Brain microvascular endothelial cell (primary cell): ENCODE data around the gene RHBDD1.

Experiments used
- DNase-seq: peaks from one replicate; pipeline ENCODE4 v3.0.0-alpha.2; 2020
- H3K27ac ChIP-seq: fragments of 250-450 bp; sonication (Bioruptor Pico); 2 replicates; pipeline ENCODE4 v1.5.1; 2020; ENCODE audit warnings: mild to moderate bottlenecking, moderate library complexity
- H3K27me3 ChIP-seq: fragments of 250-450 bp; sonication (Bioruptor Pico); replicated peaks from 2 replicates; pipeline ENCODE4 v1.5.1; 2020; ENCODE audit warnings: mild to moderate bottlenecking
- H3K36me3 ChIP-seq: fragments of 250-450 bp; sonication (Bioruptor Pico); replicated peaks from 2 replicates; pipeline ENCODE4 v1.5.1; 2020; ENCODE audit warnings: mild to moderate bottlenecking
- H3K4me3 ChIP-seq: 2 replicates; pipeline ENCODE4 v1.5.1; 2011; ENCODE audit warnings: low read depth, mild to moderate bottlenecking, control low read depth, low read length, moderate library complexity
- CTCF ChIP-seq: IDR thresholded peaks from 2 replicates; pipeline ENCODE4 v1.5.1; 2011; ENCODE audit warnings: low read depth, mild to moderate bottlenecking, moderate library complexity, low read length, control low read depth, inconsistent platforms; ENCODE audit errors: missing control alignments
- in situ Hi-C: cut with HindIII; loops from 2 replicates; pipeline ENCODE4 v1.10.0; 2017; ENCODE audit warnings: low sequenced_read_pairs, low pct_ligation_motif_present

Gene RHBDD1

GRCh38 chr2:227020416-227020815, 184.6 kb downstream of the RHBDD1 start:
- Histone ChIP-seq H3K36me3 (no peaks in the 10 kb centered on the region), H3K4me3 (no peak overlapping the region), H3K27ac (no peak overlapping the region), H3K27me3 (no peaks in the 10 kb centered on the region)
- TF ChIP-seq CTCF, result no peak
- no peak for DNase-seq
- in situ Hi-C loops, result no loop called here

GRCh38 chr2:227022608-227023007, 186.8 kb downstream of the RHBDD1 start:
- in situ Hi-C loops, result no loop called here
- Histone ChIP-seq H3K4me3 (no peak overlapping the region), H3K36me3 (no peaks in the 10 kb centered on the region), H3K27ac (no peak overlapping the region), H3K27me3 (no peaks in the 10 kb centered on the region)
- DNase-seq, result no peak
- TF ChIP-seq CTCF, result no peak

- in situ Hi-C loops, result no loop called here
- no peak overlapping the region for H3K4me3 ChIP-seq
Observed at GRCh38 chr2:227025510-227025909, 189.7 kb downstream of the RHBDD1 start.

GRCh38 chr2:227029426-227030105, 193.7 kb downstream of the RHBDD1 start:
- no peak for DNase-seq
- Histone ChIP-seq H3K4me3 (no peak overlapping the region), H3K27ac (no peak overlapping the region), H3K27me3 (no peaks in the 10 kb centered on the region), H3K36me3 (no peaks in the 10 kb centered on the region)
- TF ChIP-seq CTCF, result no peak
- in situ Hi-C loops, result no loop called here

More at GRCh38 chr2:227025510-227025909, 189.7 kb downstream of the RHBDD1 start:
- Histone ChIP-seq H3K27ac (no peak overlapping the region), H3K27me3 (no peaks in the 10 kb centered on the region), H3K36me3 (no peaks in the 10 kb centered on the region)
- no peak for DNase-seq
- TF ChIP-seq CTCF, result no peak

GRCh38 chr2:227030789-227031188, 194.9 kb downstream of the RHBDD1 start:
- no peak overlapping the region for H3K27ac ChIP-seq
- no peaks in the 10 kb centered on the region for H3K36me3 ChIP-seq
- no peak for DNase-seq
- no peaks in the 10 kb centered on the region for H3K27me3 ChIP-seq
- no peak overlapping the region for H3K4me3 ChIP-seq
- in situ Hi-C loops, result no loop called here
- TF ChIP-seq CTCF, result no peak

- no peak overlapping the region for H3K4me3 ChIP-seq
- no peaks in the 10 kb centered on the region for H3K36me3 ChIP-seq
- no peak for DNase-seq
- in situ Hi-C loops, result no loop called here
- no peak for TF ChIP-seq CTCF
- H3K27me3 ChIP-seq, result no peaks in the 10 kb centered on the region
- no peak overlapping the region for H3K27ac ChIP-seq
Observed at GRCh38 chr2:227031379-227031778, 195.5 kb downstream of the RHBDD1 start.
